Brain microvascular endothelial cell (primary cell): ENCODE results near the gene NOTCH1.
A peak's percentile ranks its signal among the peaks of the same experiment; 100 is the strongest.

Experiments used
- DNase-seq: peaks from one replicate; pipeline ENCODE4 v3.0.0-alpha.2; 2020
- H3K27ac ChIP-seq: fragments of 250-450 bp; sonication (Bioruptor Pico); 2 replicates; pipeline ENCODE4 v1.5.1; 2020; ENCODE audit warnings: mild to moderate bottlenecking, moderate library complexity
- H3K27me3 ChIP-seq: fragments of 250-450 bp; sonication (Bioruptor Pico); replicated peaks from 2 replicates; pipeline ENCODE4 v1.5.1; 2020; ENCODE audit warnings: mild to moderate bottlenecking
- H3K36me3 ChIP-seq: fragments of 250-450 bp; sonication (Bioruptor Pico); replicated peaks from 2 replicates; pipeline ENCODE4 v1.5.1; 2020; ENCODE audit warnings: mild to moderate bottlenecking
- H3K4me3 ChIP-seq: 2 replicates; pipeline ENCODE4 v1.5.1; 2011; ENCODE audit warnings: low read depth, mild to moderate bottlenecking, control low read depth, low read length, moderate library complexity
- CTCF ChIP-seq: IDR thresholded peaks from 2 replicates; pipeline ENCODE4 v1.5.1; 2011; ENCODE audit warnings: low read depth, mild to moderate bottlenecking, moderate library complexity, low read length, control low read depth, inconsistent platforms; ENCODE audit errors: missing control alignments
- in situ Hi-C: cut with HindIII; loops from 2 replicates; pipeline ENCODE4 v1.10.0; 2017; ENCODE audit warnings: low sequenced_read_pairs, low pct_ligation_motif_present

Gene NOTCH1

GRCh38 chr9:136544548-136544963, 1.3 kb downstream of the NOTCH1 start:
- Histone ChIP-seq H3K36me3 (no peaks in the 10 kb centered on the region), H3K27me3 (no peaks in the 10 kb centered on the region), H3K27ac (no peak overlapping the region), H3K4me3 (peak overlapping the region; percentile 56)
- no peak for DNase-seq
- in situ Hi-C loops, result loop anchor here (10.0 kb wide), 1 partner anchor 60 kb away; the partner anchor contains the start of gene SEC16A
- TF ChIP-seq CTCF, result no peak

- peak overlapping the region; percentile 56 for H3K4me3 ChIP-seq
- H3K27me3 ChIP-seq, result no peaks in the 10 kb centered on the region
- in situ Hi-C loops, result loop anchor here (10.0 kb wide), 1 partner anchor 59 kb away; the partner anchor contains the start of gene SEC16A
- TF ChIP-seq CTCF, result no peak
- DNase-seq, result no peak
- H3K36me3 ChIP-seq, result no peaks in the 10 kb centered on the region
- H3K27ac ChIP-seq, result no peak overlapping the region
Measured at GRCh38 chr9:136543830-136544547, 1.9 kb downstream of the NOTCH1 start.

- DNase-seq, result no peak
- TF ChIP-seq CTCF, result no peak
- H3K27ac ChIP-seq, result no peak overlapping the region
- no peaks in the 10 kb centered on the region for H3K36me3 ChIP-seq
- H3K4me3 ChIP-seq, result no peak overlapping the region
- in situ Hi-C loops, result loop anchor here (10.0 kb wide), 1 partner anchor 58 kb away; the partner anchor contains the start of gene SEC16A
- H3K27me3 ChIP-seq, result no peaks in the 10 kb centered on the region
Measured at GRCh38 chr9:136543280-136543679, 2.6 kb downstream of the NOTCH1 start.

- in situ Hi-C loops, result loop anchor here (10.0 kb wide), 1 partner anchor 58 kb away; the partner anchor contains the start of gene SEC16A
- no peak overlapping the region for H3K27ac ChIP-seq
- H3K4me3 ChIP-seq, result no peak overlapping the region
- no peak for TF ChIP-seq CTCF
- H3K27me3 ChIP-seq, result no peaks in the 10 kb centered on the region
- no peaks in the 10 kb centered on the region for H3K36me3 ChIP-seq
- DNase-seq, result no peak
Measured at GRCh38 chr9:136542241-136543040, 3.4 kb downstream of the NOTCH1 start.

GRCh38 chr9:136541709-136542108, 4.1 kb downstream of the NOTCH1 start:
- no peak for DNase-seq
- Histone ChIP-seq H3K27ac (no peak overlapping the region), H3K4me3 (no peak overlapping the region), H3K27me3 (no peaks in the 10 kb centered on the region), H3K36me3 (no peaks in the 10 kb centered on the region)
- no peak for TF ChIP-seq CTCF
- in situ Hi-C loops, result loop anchor here (10.0 kb wide), 1 partner anchor 57 kb away; the partner anchor contains the start of gene SEC16A
